WTC11 (cell line): ENCODE measurements around the gene TEX19. TPM values are rescaled to one million over a fixed set of nuclear protein-coding genes. Genes with fewer than 3 reads are reported as not detected.

Experiments used
- ATAC-seq: fragments of 200-7000 bp; cut with Tn5 transposase; 2 replicates; pipeline ENCODE4 v1.10.0; 2021; ENCODE audit warnings: mild to moderate bottlenecking, moderate library complexity
- CTCF ChIA-PET: fragments of 300-600 bp; sonication (Branson Sonifier 250); formaldehyde crosslinking; loops from one replicate; lab custom pipeline; 2021; ENCODE audit warnings: antibody characterized with exemption; lab: Charles Lee
- POLR2A ChIA-PET: fragments of 350-600 bp; sonication (Branson Sonifier 250); formaldehyde crosslinking; loops from one replicate; lab custom pipeline; 2021; ENCODE audit warnings: antibody characterized with exemption; lab: Charles Lee
- DNase-seq: peaks from one replicate; pipeline ENCODE4 v3.0.0; 2021; ENCODE audit warnings: low spot score
- H3K27ac Mint-ChIP-seq: 2 replicates; pipeline ENCODE4 v1.8.0; 2021; ENCODE audit warnings: mixed read lengths
- H3K27me3 Mint-ChIP-seq: 2 replicates; pipeline ENCODE4 v1.8.0; 2021; ENCODE audit warnings: low read depth, mild to moderate bottlenecking, moderate library complexity, mixed read lengths
- H3K36me3 Mint-ChIP-seq: 2 replicates; pipeline ENCODE4 v1.8.0; 2021; ENCODE audit warnings: mixed read lengths
- H3K4me1 Mint-ChIP-seq: 2 replicates; pipeline ENCODE4 v1.8.0; 2022; ENCODE audit warnings: mixed read lengths
- H3K4me3 Mint-ChIP-seq: 2 replicates; pipeline ENCODE4 v1.8.0; 2021; ENCODE audit warnings: mild to moderate bottlenecking, moderate library complexity, mixed read lengths
- H3K9me3 Mint-ChIP-seq: 2 replicates; pipeline ENCODE4 v1.8.0; 2021; ENCODE audit warnings: mixed read lengths
- ATF3 ChIP-seq: sonication (generic); formaldehyde crosslinking; conservative IDR thresholded peaks from 2 replicates; pipeline ENCODE4 v1.8.1; 2022; ENCODE audit warnings: mild to moderate bottlenecking, missing genetic modification reagents
- CBFB ChIP-seq: sonication (generic); formaldehyde crosslinking; IDR thresholded peaks from 2 replicates; pipeline ENCODE4 v1.8.1; 2022; ENCODE audit warnings: mild to moderate bottlenecking, low read depth, missing genetic modification reagents
- E2F1 ChIP-seq: sonication (generic); formaldehyde crosslinking; IDR thresholded peaks from 2 replicates; pipeline ENCODE4 v1.8.0; 2022; ENCODE audit warnings: mild to moderate bottlenecking, missing genetic modification reagents
- FOXJ3 ChIP-seq: sonication (generic); formaldehyde crosslinking; IDR thresholded peaks from 2 replicates; pipeline ENCODE4 v1.9.0; 2021; ENCODE audit warnings: missing genetic modification reagents, mild to moderate bottlenecking, borderline replicate concordance
- GABPB1 ChIP-seq: sonication (generic); formaldehyde crosslinking; IDR thresholded peaks from 2 replicates; pipeline ENCODE4 v1.8.1; 2023; ENCODE audit warnings: mild to moderate bottlenecking, missing genetic modification reagents
- HMGA2 ChIP-seq: fragments of 250-450 bp; sonication (Bioruptor Pico); IDR thresholded peaks from 2 replicates; pipeline ENCODE4 v1.4.0; 2021; ENCODE audit warnings: mild to moderate bottlenecking, moderate library complexity
- MLX ChIP-seq: sonication (generic); formaldehyde crosslinking; IDR thresholded peaks from 2 replicates; pipeline ENCODE4 v1.8.1; 2023; ENCODE audit warnings: mild to moderate bottlenecking, missing genetic modification reagents, moderate library complexity
- MYBL2 ChIP-seq: sonication (generic); formaldehyde crosslinking; IDR thresholded peaks from 2 replicates; pipeline ENCODE4 v1.8.1; 2023; ENCODE audit warnings: mild to moderate bottlenecking, moderate library complexity, missing genetic modification reagents
- NFYB ChIP-seq: sonication (generic); formaldehyde crosslinking; conservative IDR thresholded peaks from 2 replicates; pipeline ENCODE4 v1.8.0; 2022; ENCODE audit warnings: low read depth, missing genetic modification reagents
- NR1H2 ChIP-seq: sonication (generic); formaldehyde crosslinking; IDR thresholded peaks from 2 replicates; pipeline ENCODE4 v1.9.0; 2021; ENCODE audit warnings: mild to moderate bottlenecking, moderate library complexity, missing genetic modification reagents
- NR2C2 ChIP-seq: sonication (generic); formaldehyde crosslinking; IDR thresholded peaks from 2 replicates; pipeline ENCODE4 v1.8.0; 2022; ENCODE audit warnings: mild to moderate bottlenecking, missing genetic modification reagents
- RORB ChIP-seq: fragments of 250-450 bp; sonication (Bioruptor Pico); IDR thresholded peaks from 2 replicates; pipeline ENCODE4 v1.9.0; 2021; ENCODE audit warnings: mild to moderate bottlenecking
- TEAD4 ChIP-seq: sonication (generic); formaldehyde crosslinking; IDR thresholded peaks from 2 replicates; pipeline ENCODE4 v1.8.0; 2022; ENCODE audit warnings: mild to moderate bottlenecking, missing genetic modification reagents
- TP53 ChIP-seq: sonication (generic); formaldehyde crosslinking; IDR thresholded peaks from 2 replicates; pipeline ENCODE4 v1.8.1; 2023; ENCODE audit warnings: mild to moderate bottlenecking, missing genetic modification reagents
- ZMAT4 ChIP-seq: fragments of 250-450 bp; sonication (Bioruptor Pico); IDR thresholded peaks from 2 replicates; pipeline ENCODE4 v1.9.0; 2021; ENCODE audit warnings: mild to moderate bottlenecking
- ZNF138 ChIP-seq: sonication (generic); formaldehyde crosslinking; conservative IDR thresholded peaks from 2 replicates; pipeline ENCODE4 v1.8.1; 2022; ENCODE audit warnings: mild to moderate bottlenecking, moderate library complexity, missing genetic modification reagents
- ZNF512 ChIP-seq: sonication (generic); formaldehyde crosslinking; IDR thresholded peaks from 2 replicates; pipeline ENCODE4 v1.8.1; 2022; ENCODE audit warnings: missing genetic modification reagents, borderline replicate concordance
- total RNA-seq: library from RNA; stranded (reverse); gene quantifications from 3 replicates; pipeline ENCODE4 v1.2.3, GENCODE V29; 2021
- TF ChIP-seq, protein P1 (sequence below): fragments of 250-450 bp; sonication (Bioruptor Pico); IDR thresholded peaks from 2 replicates; pipeline ENCODE4 v2.1.2; 2022; ENCODE audit warnings: mild to moderate bottlenecking, moderate library complexity
- TF ChIP-seq, protein P2 (sequence below): sonication (generic); formaldehyde crosslinking; IDR thresholded peaks from 2 replicates; pipeline ENCODE4 v1.8.1; 2022; ENCODE audit warnings: low read depth, missing genetic modification reagents, borderline replicate concordance
- TF ChIP-seq, protein P3 (sequence below): sonication (generic); formaldehyde crosslinking; IDR thresholded peaks from 2 replicates; pipeline ENCODE4 v1.8.0; 2022; ENCODE audit warnings: mild to moderate bottlenecking, missing genetic modification reagents
- TF ChIP-seq, protein P4 (sequence below): sonication (generic); formaldehyde crosslinking; IDR thresholded peaks from 2 replicates; pipeline ENCODE4 v1.8.1; 2022; ENCODE audit warnings: mild to moderate bottlenecking, missing genetic modification reagents, moderate library complexity, borderline replicate concordance

The TEX19 gene
- total RNA-seq, 1 experiment from 2014 or later: 1.4 TPM

GRCh38 chr17:82406131-82406671, 47.2 kb downstream of the TEX19 start (continued):
- TF ChIP-seq, protein P1, sequence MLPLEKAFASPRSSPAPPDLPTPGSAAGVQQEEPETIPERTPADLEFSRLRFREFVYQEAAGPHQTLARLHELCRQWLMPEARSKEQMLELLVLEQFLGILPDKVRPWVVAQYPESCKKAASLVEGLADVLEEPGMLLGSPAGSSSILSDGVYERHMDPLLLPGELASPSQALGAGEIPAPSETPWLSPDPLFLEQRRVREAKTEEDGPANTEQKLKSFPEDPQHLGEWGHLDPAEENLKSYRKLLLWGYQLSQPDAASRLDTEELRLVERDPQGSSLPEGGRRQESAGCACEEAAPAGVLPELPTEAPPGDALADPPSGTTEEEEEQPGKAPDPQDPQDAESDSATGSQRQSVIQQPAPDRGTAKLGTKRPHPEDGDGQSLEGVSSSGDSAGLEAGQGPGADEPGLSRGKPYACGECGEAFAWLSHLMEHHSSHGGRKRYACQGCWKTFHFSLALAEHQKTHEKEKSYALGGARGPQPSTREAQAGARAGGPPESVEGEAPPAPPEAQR (CRISPR knock-in tag): no peak
- no peak for TF ChIP-seq NR2C2 (CRISPR knock-in tag)
- TF ChIP-seq, protein P2, sequence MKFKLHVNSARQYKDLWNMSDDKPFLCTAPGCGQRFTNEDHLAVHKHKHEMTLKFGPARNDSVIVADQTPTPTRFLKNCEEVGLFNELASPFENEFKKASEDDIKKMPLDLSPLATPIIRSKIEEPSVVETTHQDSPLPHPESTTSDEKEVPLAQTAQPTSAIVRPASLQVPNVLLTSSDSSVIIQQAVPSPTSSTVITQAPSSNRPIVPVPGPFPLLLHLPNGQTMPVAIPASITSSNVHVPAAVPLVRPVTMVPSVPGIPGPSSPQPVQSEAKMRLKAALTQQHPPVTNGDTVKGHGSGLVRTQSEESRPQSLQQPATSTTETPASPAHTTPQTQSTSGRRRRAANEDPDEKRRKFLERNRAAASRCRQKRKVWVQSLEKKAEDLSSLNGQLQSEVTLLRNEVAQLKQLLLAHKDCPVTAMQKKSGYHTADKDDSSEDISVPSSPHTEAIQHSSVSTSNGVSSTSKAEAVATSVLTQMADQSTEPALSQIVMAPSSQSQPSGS (CRISPR knock-in tag): no peak
- TF ChIP-seq NR1H2 (CRISPR knock-in tag): no peak
- TF ChIP-seq ATF3: no peak
- TF ChIP-seq TEAD4: no peak
- no peak for TF ChIP-seq MYBL2 (CRISPR knock-in tag)
- TF ChIP-seq HMGA2 (CRISPR knock-in tag): no peak
- TF ChIP-seq, protein P3, sequence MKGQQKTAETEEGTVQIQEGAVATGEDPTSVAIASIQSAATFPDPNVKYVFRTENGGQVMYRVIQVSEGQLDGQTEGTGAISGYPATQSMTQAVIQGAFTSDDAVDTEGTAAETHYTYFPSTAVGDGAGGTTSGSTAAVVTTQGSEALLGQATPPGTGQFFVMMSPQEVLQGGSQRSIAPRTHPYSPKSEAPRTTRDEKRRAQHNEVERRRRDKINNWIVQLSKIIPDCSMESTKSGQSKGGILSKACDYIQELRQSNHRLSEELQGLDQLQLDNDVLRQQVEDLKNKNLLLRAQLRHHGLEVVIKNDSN (CRISPR knock-in tag): no peak
- no peak for TF ChIP-seq FOXJ3 (CRISPR knock-in tag)

GRCh38 chr17:82407255-82407654, 48.2 kb downstream of the TEX19 start:
- TF ChIP-seq ZNF512 (CRISPR knock-in tag) (no peak), MLX (CRISPR knock-in tag) (no peak), CBFB (CRISPR knock-in tag) (no peak), E2F1 (CRISPR knock-in tag) (no peak), ZNF138 (CRISPR knock-in tag) (no peak), RORB (CRISPR knock-in tag) (no peak), GABPB1 (no peak), TP53 (CRISPR knock-in tag) (no peak), ZMAT4 (CRISPR knock-in tag) (no peak), NFYB (CRISPR knock-in tag) (no peak)
- TF ChIP-seq, protein P1 (CRISPR knock-in tag): no peak
- TF ChIP-seq, protein P4, sequence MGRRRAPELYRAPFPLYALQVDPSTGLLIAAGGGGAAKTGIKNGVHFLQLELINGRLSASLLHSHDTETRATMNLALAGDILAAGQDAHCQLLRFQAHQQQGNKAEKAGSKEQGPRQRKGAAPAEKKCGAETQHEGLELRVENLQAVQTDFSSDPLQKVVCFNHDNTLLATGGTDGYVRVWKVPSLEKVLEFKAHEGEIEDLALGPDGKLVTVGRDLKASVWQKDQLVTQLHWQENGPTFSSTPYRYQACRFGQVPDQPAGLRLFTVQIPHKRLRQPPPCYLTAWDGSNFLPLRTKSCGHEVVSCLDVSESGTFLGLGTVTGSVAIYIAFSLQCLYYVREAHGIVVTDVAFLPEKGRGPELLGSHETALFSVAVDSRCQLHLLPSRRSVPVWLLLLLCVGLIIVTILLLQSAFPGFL (CRISPR knock-in tag): no peak
- TF ChIP-seq, protein P2 (CRISPR knock-in tag): no peak
- Mint-ChIP-seq H3K27me3 (no peaks in the 10 kb centered on the region), H3K36me3 (peaks cover 6% of the 10 kb centered on the region), H3K27ac (peak overlapping the region; percentile 83), H3K4me1 (no peaks in the 10 kb centered on the region), H3K4me3 (no peak overlapping the region), H3K9me3 (no peaks in the 10 kb centered on the region)
- no peak for ATAC-seq
- no peak for DNase-seq
- ChIA-PET POLR2A (no interaction called here), CTCF (interaction anchor here (1.3 to 1.5 kb wide), 2 partner anchors 17 to 51 kb away, joined by 3 to 4 read pairs; no protein-coding TSS in a partner anchor)
